HPDE6-E6E7 (cell line): ENCODE results near the gene FBXL7.

Source experiments
- DNase-seq: peaks from one replicate; pipeline ENCODE4 v3.0.0; 2011; ENCODE audit warnings: missing footprints; ENCODE audit errors: extremely low spot score

Gene FBXL7

GRCh38 chr5:15711892-15712291 lies 211.9 kb downstream of the FBXL7 start:
- DNase-seq = no peak

DNA sequence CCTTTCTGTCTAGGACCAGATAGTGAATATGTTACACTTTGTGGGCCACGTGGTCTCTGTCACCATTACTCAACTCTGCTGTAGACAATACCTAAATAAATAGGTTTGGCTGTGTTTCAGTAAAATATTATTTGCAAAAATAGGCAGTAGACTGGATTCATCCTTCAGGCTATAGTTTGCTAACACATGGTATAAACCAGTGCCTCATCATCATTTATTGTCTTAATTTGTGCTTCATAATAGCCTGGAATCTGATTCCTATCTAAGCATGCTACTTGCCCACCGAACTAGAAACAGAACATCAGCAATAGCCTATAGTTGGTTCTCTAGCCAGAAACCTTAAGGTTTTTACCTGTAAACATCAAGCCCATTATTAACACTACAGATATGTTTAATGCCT lies 215.6 kb downstream of the FBXL7 start:
- DNase-seq = no peak

DNA sequence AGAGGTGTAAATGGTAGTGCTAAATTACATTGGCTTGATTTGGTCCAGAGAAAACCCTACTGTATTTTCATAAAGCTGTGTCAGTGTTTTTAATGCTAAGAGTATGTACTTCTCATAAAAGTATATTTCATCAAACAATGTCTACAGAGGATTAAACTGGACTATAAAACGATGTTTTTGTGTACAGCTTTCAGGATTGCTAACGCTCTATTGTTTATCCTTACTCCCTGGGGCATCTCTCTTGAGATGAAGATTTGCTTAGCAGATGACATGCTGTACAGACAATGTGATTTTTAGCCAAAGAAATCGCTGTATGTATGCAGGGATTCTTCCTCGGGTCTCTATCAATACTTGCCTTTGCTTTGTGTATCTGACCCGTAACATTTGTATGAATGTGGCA lies 216.0 kb downstream of the FBXL7 start:
- DNase-seq = no peak

DNA sequence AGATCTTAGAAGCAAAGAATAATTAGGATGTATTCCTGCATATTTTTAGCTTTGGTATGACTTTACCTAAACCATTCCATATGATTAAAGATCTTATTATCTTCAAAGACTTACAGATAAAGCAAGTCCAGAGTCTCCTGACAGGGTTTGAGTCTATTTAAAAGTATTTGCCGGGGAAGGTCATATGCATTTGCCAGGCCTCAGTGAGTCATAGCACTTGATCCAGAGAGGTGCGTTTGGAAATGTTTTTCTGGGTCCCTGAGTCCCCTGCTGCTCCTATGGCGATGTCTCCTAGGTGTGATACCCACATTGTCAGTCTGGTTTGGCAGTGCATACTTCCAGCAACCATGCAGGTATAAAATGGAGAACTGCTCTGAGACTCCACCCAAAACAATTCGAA lies 217.0 kb downstream of the FBXL7 start:
- no peak for DNase-seq

DNA sequence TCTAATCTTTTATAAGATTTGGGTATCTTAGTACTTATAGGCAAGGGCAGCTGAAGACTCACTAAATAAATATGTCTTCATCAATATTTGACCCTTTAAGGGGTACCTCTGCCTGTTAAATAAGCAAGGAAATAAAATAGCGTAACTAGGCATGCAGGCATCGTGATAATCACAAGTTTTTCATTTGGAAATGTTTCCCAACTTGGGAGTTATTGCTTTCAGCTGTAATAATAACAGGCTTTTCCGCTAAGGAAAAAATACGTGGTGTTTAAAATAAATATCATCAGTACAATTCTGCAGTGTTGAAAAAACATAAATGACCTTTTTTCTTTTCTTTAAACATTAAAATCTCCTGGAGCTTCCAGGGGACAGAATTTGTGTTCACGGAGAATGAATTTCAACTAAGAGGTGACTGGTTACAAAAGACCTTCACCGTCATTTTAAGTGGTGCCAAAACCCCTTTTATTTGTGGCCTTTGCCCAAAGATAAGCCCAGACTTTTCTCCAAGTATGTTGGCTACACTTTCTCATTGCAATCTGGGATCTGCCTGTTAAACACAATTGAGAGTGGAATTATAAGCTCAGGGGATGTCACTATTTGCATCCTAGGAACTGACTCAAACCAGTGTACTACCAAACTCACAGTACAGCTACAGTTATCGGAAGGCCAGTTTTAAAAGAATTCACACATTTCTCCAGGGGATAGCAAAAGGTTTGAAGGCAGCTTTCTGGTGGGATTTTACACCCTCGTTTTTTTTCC lies 218.6 kb downstream of the FBXL7 start:
- DNase-seq = no peak

DNA sequence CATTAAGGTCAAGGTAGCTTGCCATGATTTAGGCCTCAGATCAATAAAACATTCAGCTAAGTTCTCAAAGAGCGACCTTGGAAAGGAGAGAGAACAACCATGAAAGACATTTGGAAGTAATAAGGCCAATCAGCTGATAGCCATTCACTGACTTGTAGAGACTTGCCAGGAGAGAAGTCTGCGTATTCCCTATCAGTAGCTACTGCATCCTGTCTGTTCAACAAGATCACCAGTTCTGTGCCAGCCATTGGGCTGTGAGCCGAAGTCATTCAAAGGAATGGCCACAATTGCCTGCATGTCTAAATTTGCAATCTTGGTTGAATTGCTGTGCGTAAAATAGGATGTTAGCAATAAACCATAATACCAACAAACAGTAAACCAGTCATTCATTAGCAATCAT lies 219.8 kb downstream of the FBXL7 start:
- no peak for DNase-seq

DNA sequence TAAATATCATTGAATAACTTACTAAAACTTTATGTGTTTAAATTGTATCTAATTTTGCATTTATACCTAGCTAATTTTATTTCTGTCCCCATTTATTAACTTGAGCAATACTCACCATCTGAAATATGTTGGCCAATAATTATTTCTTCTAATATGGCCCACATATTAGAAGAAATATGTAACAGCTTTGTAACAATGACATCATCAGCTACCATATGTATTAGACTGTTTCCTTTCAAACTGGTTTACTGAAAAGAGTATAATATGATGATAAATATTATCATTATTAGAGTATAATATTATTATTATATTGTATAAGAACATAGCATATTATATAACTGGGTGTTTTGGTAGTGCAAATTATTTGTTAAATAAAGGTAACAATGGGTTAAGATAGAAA lies 220.5 kb downstream of the FBXL7 start:
- no peak for DNase-seq

DNA sequence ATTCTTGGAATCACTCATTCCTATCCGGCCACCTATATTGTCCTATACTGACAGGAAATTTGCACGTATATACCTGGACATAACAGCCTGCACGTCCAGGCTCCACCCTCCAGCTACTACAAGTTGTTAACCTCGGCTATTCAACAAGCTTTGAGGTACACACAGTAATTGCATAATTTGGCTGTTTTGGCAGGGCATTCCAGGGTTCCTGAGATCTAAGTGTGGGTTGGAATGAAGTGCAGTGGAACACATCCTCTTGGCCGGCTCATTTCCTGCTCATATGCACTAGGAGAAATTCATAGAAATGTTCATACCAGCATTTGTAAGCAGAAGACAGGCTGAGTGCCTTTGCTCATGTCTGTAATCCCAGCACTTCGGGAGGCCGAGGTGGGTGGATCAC lies 222.3 kb downstream of the FBXL7 start:
- no peak for DNase-seq

DNA sequence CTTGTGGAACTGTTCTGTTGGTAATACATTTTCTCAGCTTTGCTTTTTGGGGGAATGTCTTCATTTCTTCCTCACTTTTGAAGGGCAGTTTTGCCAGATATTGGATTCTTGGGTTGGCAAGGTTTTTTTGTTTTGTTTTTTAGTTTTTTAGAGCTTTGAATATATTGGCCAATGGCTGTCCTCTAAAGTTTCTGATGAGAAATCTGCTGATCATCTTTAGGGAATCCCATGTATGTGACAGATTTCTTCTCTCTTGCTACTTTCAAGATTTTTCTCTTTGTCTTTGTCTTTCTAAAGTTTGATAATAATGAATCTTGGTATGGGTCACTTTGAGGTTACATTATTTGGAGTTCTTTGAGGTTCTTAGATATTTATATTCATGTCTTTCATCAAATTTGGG lies 227.4 kb downstream of the FBXL7 start:
- no peak for DNase-seq

DNA sequence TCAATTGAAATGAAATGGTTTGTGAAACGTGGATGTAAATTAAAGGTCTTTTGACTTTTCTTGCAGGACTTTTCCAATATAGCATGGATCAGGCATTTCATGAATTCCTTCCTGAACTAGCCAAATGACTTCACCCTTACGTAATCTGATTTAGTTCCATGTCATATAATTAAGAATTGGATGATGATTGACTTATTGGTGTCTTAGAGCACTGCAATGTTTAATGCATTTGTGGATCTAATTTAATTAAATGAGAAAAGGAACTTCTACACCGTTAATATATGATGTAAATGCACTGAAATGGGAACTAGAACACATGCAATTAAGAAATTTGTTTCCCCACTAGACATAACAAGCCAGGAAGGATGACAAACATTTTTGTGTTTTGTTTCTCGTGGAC lies 228.8 kb downstream of the FBXL7 start:
- DNase-seq = no peak

- DNase-seq = no peak
Measured at GRCh38 chr5:15731699-15732098, 231.7 kb downstream of the FBXL7 start.

DNA sequence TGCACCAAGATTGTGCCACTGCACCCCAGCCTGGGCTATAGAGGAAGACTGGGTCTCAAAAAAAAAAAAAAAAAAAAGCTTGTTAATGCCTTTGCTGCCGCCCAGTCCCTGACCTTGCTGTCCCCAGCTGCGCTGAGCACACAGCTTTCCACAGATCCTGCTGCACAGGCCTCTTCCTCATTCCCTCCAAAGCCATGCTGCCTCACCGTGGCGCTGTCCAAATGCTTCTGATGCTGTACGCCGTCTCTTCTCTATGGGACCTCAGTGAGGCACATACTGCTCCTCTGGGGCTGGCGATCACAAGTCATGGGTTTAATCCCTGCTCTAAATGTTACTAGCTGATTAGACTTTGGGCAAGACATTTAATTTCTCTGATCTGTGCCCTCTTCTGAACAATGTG lies 234.1 kb downstream of the FBXL7 start:
- DNase-seq = no peak

DNA sequence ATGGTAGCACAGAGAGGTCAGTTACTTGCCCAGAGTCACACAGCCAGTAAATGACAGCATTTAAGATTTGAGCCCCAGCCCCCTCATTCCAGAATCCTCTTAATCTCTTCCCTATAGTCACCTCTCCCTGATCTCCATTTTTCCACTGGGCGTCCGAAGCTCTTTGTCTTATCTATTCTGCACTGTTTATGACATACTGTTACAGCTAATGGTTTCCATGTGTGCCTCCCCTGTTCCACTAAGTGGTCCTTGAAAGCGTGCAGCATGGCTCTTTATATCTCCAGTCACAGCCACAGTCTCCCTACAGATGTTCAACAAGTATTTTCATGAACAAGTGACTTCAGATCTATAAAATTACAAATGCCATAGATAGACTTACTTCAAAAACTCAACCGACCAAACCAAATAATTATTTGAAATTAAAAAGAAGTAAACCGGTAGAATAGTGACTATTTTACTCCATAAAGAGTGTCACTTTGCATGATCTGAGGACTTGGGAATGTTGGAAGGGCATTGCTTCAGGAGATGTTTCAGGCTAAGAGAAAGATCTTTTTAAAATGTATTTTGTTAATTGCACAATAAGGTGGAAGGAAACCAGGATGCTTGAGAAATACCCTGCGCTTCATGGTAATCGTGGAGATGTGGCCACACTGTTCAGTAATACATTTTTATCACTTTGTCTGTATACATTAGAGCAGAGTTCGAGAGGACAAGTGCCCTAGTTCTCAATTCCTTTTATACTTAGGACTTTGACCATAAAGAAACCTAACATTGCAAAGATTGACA lies 237.2 kb downstream of the FBXL7 start:
- no peak for DNase-seq

DNA sequence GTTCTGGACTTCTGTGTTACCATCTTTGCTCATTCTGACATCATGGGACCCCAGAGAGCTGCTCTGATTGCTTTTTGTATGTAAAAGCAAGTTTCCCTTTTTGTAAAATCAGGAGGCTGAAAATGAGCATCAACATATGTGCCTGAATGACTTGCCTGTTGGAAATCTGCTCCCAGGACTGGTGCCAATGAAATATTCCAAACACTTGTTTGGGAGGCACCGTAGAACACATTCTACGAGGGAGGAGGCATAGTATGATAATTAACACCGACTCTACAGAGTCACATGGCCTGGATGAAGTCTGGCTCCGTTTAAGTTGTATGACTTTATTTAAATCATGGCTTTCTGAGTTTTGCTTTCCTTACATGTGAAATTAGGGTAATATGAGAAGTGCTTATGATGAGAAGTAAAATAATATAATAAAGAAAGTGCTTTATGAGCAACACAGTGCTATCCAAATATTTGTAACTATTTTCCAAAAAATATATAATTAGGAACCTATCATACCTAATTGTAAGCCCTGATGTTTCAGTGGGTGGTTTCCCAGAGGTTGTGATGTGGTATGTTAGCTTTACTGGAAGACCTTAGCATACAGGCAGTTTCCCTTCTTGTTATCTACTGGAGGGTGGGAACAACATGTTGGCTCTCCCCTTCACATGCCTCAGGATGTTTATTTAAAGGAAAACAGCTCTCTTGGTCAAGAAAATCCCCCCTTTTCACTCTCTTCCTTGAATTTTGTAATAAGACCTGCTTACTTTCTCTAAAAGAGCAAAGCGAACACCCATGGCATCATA lies 238.1 kb downstream of the FBXL7 start:
- DNase-seq = no peak

DNA sequence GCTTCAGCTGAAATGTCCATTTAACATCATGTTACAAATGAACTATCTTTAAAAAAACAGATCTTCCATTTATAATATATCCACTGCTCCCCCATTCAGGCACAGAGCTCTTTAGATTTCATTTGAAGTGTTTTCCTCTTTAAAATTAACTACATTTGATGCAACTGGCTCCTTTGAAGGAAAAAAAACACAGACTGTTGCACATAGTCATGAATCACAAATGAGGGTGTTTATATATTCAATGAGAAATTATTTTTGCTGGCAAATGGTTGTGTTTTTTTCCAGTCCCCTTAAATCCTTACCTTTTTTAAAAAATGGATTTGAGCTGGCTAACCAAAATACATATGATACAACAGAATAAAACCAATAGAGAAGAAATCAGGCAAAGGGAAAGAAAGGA lies 240.4 kb downstream of the FBXL7 start:
- no peak for DNase-seq

GRCh38 chr5:15741591-15741990 lies 241.6 kb downstream of the FBXL7 start:
- no peak for DNase-seq

- DNase-seq = no peak
Measured at GRCh38 chr5:15746833-15747232, 246.9 kb downstream of the FBXL7 start.

DNA sequence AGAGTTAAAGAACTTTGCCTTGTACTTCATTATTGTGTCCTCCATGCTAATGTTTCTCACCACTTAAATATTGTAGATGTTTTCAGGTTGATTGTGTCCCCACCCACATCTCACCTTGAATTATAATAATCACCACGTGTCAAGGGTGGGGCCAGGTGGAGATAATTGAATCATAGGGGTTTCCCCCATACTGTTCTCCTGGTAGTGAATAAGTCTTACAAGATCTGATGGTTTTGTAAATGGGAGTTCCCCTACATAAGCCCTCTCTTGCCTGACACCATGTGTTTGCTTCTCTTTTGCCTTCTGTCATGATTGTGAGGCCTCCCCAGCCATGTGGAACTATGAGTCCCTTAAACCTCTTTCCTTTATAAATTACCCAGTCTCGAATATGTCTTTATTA lies 248.3 kb downstream of the FBXL7 start:
- no peak for DNase-seq

DNA sequence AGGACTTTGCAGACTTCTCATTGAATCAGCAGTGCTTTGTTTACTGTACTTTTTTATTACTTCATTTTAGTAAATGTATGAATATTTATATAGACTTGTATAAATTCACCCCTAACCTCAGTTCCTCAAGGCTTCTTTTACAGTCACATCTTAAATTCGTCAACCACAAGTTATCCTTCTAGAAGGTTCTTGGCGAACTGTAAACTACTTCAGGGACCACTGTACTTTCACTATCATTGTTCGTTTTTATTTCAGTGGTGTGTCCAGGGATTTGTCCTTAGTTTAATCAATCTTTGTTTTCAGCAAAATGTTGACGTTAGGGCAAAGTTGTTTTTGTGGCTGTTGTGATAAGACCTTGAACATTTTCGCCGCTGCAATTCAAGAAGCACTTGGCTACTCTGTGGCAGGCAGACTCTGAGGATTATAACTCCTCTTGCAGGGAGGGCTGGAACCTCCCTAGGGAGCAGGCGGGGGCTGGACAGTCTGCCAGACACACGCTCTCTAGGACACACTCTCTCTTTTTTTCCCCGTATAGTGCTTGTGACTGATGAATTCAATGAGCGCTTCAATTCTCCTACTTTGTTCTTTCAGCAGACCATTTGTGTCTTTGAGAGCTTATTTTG lies 252.8 kb downstream of the FBXL7 start:
- DNase-seq = no peak

DNA sequence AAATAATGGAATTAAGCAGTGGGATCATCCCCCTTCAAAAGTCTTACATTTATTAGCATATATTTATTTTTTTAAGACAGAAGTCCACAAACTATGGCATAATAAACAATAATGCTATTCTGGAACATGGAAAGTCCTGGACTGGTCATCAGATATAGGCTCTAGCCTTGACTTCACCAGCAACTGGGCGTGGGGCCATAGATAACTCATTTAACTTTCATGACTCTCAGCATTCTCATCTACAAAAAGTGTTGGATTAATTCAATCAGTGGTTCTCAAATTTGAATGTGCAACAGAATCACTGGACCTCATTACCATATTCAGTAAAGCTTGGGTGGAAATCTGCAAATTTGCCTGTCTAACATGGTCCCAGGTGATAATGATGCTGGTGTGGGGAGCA lies 253.8 kb downstream of the FBXL7 start:
- DNase-seq = no peak

DNA sequence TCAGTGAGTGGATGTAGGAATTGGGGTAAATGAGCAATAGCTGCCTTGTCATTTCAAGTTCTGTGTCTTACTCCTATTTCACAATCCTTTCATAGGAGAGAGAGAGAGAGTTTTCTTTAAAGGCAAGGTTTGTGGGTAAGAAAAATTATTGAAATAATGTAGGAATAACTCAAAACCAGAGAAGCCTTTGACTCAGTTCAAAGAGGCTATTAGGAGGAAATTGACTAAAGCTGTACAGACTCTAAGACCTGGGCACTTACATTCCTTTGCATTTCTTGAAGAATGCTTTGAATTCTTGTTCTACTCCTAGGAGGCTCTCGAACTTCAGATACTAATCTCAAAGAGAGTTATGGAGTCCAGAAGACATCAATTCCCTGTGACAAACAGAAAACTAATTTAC lies 257.1 kb downstream of the FBXL7 start:
- DNase-seq = no peak

DNA sequence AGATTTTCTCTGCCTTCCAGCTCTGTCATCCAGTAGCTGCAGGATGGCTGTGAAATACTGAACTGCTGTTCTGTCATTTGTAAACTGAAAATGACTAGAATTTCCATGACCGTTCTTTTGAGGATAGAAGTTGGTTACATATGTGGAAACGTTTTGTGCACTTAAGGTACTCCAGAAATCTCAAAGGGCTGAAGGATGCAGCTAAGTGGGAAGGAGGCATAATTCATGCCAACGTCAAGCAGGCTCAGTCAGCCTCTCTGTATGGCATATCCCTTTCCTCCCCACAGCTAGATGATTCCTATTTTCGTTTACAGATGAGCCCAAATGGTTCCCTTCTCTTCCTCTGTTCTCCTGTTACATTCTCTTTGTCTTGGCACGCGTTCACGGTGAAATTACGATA lies 257.6 kb downstream of the FBXL7 start:
- no peak for DNase-seq
